ENCODE results near the gene KCNK15.
A peak's percentile ranks its signal among the peaks of the same experiment; 100 is the strongest.
"Not testable (repeated sequence)": the region's sequence is repeated elsewhere in the genome, so short reads cannot be mapped to it uniquely, and the experiment has no call there.

Gene KCNK15

GRCh38 chr20:44745598-44746366, at the start of gene KCNK15:
KCNK15 (plus strand) TSS chr20:44745865; CDS start chr20:44745911, 46 bp downstream.
- DNase-seq: peak; percentile 30

- DNase-seq: no peak
These were observed 49.4 kb upstream of the KCNK15 start for GRCh38 chr20:44696315-44696714.

GRCh38 chr20:44697041-44697440, 48.6 kb upstream of the KCNK15 start:
- DNase-seq: not testable (repeated sequence)

- no peak for DNase-seq
These were observed 47.3 kb upstream of the KCNK15 start for GRCh38 chr20:44698351-44698750.

GRCh38 chr20:44700306-44700705, 45.4 kb upstream of the KCNK15 start:
- no peak for DNase-seq

GRCh38 chr20:44701118-44701857, 44.4 kb upstream of the KCNK15 start:
- no peak for DNase-seq

- DNase-seq: no peak
These were observed 43.8 kb upstream of the KCNK15 start for GRCh38 chr20:44701858-44702256.

- no peak for DNase-seq
These were observed 42.9 kb upstream of the KCNK15 start for GRCh38 chr20:44702776-44703175.

GRCh38 chr20:44703183-44703925, 42.3 kb upstream of the KCNK15 start:
- DNase-seq: no peak

GRCh38 chr20:44703956-44704488, 41.6 kb upstream of the KCNK15 start:
- no peak for DNase-seq

GRCh38 chr20:44704551-44704971, 41.1 kb upstream of the KCNK15 start:
- no peak for DNase-seq

- DNase-seq: no peak
These were observed 40.1 kb upstream of the KCNK15 start for GRCh38 chr20:44705364-44706094.

- DNase-seq: no peak
These were observed 39.2 kb upstream of the KCNK15 start for GRCh38 chr20:44706301-44707017.

- DNase-seq: no peak
These were observed 38.6 kb upstream of the KCNK15 start for GRCh38 chr20:44707018-44707579.

- no peak for DNase-seq
These were observed 36.3 kb upstream of the KCNK15 start for GRCh38 chr20:44709380-44709779.

GRCh38 chr20:44709797-44710196, 35.9 kb upstream of the KCNK15 start:
- DNase-seq: no peak

GRCh38 chr20:44711237-44711636, 34.4 kb upstream of the KCNK15 start:
- DNase-seq: no peak

- no peak for DNase-seq
These were observed 31.5 kb upstream of the KCNK15 start for GRCh38 chr20:44714102-44714700.

GRCh38 chr20:44714701-44715498, 30.8 kb upstream of the KCNK15 start, which contains the start of gene CCN5:
CCN5 (plus strand) TSS chr20:44715369; CDS start chr20:44715391, 22 bp downstream.
- DNase-seq: no peak
